B cell (primary cell): ENCODE results near the gene NDRG2. TPM values are rescaled to one million over a fixed set of nuclear protein-coding genes. Genes with fewer than 3 reads are reported as not detected.

Experiments
- ATAC-seq: fragments of 200-7000 bp; cut with Tn5 transposase; one replicate; pipeline ENCODE4 v1.10.0; 2021; ENCODE audit warnings: low read depth, mild to moderate bottlenecking, moderate number of reproducible peaks, moderate library complexity
- CTCF ChIA-PET: fragments of 350-600 bp; sonication (Branson Sonifier 250); formaldehyde crosslinking; loops from one replicate; lab custom pipeline; 2021; ENCODE audit warnings: antibody characterized with exemption, inconsistent platforms; lab: Charles Lee
- POLR2A ChIA-PET: fragments of 350-600 bp; sonication (Branson Sonifier 250); formaldehyde crosslinking; loops from one replicate; lab custom pipeline; 2021; ENCODE audit warnings: antibody characterized with exemption; lab: Charles Lee
- DNase-seq: peaks from one replicate; pipeline ENCODE4 v3.0.0; 2013
- H2AFZ ChIP-seq: 2 replicates; pipeline ENCODE4 v1.6.1; 2012; ENCODE audit warnings: mild to moderate bottlenecking, low read depth, low read length; ENCODE audit not compliant: insufficient read depth, poor library complexity, severe bottlenecking
- H3K27ac ChIP-seq, 2 donors: 1 replicate in 1 of 2; 2 replicates in 1 of 2; pipeline ENCODE4 v1.5.1; 2012 to 2013; ENCODE audit warnings: low read length in 2 of 2, mild to moderate bottlenecking in 2 of 2, moderate library complexity in 1 of 2
- H3K27me3 ChIP-seq, 4 experiments: fragments of 200-600 bp in 1 of 4; sonication (generic) in 1 of 4; replicated peaks in 1 of 4; 1 replicate in 2 of 4; 2 replicates in 2 of 4; pipeline versions ENCODE4 v1.6.1 to v1.7.0; 2013 to 2016; ENCODE audit warnings: low read length in 3 of 4, mild to moderate bottlenecking in 2 of 4, mixed read lengths in 1 of 4, moderate library complexity in 1 of 4; ENCODE audit not compliant: insufficient read depth in 4 of 4, control insufficient read depth in 3 of 4; ENCODE audit errors: control extremely low read depth in 1 of 4
- H3K36me3 ChIP-seq, 2 experiments: replicated peaks in 1 of 2; 1 replicate in 1 of 2; 2 replicates in 1 of 2; pipeline versions ENCODE4 v1.6.1 to v1.7.1; 2013; ENCODE audit warnings: low read length in 1 of 2; ENCODE audit not compliant: insufficient read depth in 2 of 2, control insufficient read depth in 1 of 2; ENCODE audit errors: control extremely low read depth in 1 of 2, extremely low read depth in 1 of 2
- H3K4me1 ChIP-seq, 2 donors: fragments of 200-600 bp in 1 of 2; sonication (generic) in 1 of 2; 1 replicate in 1 of 2; 2 replicates in 1 of 2; pipeline versions ENCODE4 v1.5.1 to v1.6.1; 2013 to 2017; ENCODE audit warnings: low read length in 2 of 2; ENCODE audit not compliant: control insufficient read depth in 2 of 2, insufficient read depth in 2 of 2
- H3K4me2 ChIP-seq: replicated peaks from 2 replicates; pipeline ENCODE3; 2012; ENCODE audit warnings: mild to moderate bottlenecking, low read depth, low read length; ENCODE audit not compliant: poor library complexity, severe bottlenecking
- H3K4me3 ChIP-seq, 5 experiments: fragments of 200-600 bp in 1 of 5; sonication (generic) in 1 of 5; 1 replicate in 3 of 5; 2 replicates in 2 of 5; pipeline versions ENCODE4 v1.5.1 to v1.7.0; 2011 to 2016; ENCODE audit warnings: low read length in 4 of 5, mild to moderate bottlenecking in 4 of 5, low read depth in 2 of 5, control low read depth in 1 of 5, moderate library complexity in 1 of 5; ENCODE audit not compliant: insufficient read depth in 1 of 5; ENCODE audit errors: control extremely low read depth in 1 of 5, extremely low read depth in 1 of 5
- H3K79me2 ChIP-seq: fragments of 200-600 bp; sonication (generic); one replicate; pipeline ENCODE4 v1.6.0; 2016; ENCODE audit warnings: low read length; ENCODE audit not compliant: control insufficient read depth, insufficient read depth
- H3K9ac ChIP-seq: fragments of 200-600 bp; sonication (generic); 2 replicates; pipeline ENCODE4 v1.6.1; 2017; ENCODE audit warnings: mild to moderate bottlenecking, low read length, moderate library complexity
- H3K9me3 ChIP-seq, 3 donors: one replicate each; pipeline versions ENCODE4 v1.6.1 to v1.7.1; 2013; ENCODE audit warnings: low read length in 2 of 3; ENCODE audit not compliant: control insufficient read depth in 2 of 3, insufficient read depth in 1 of 3; ENCODE audit errors: control extremely low read depth in 1 of 3
- H4K20me1 ChIP-seq: 2 replicates; pipeline ENCODE4 v1.6.0; 2012; ENCODE audit warnings: mild to moderate bottlenecking, low read length; ENCODE audit not compliant: insufficient read depth, control insufficient read depth, poor library complexity, severe bottlenecking
- H3K27ac Mint-ChIP-seq: one replicate; pipeline ENCODE4 v1.8.0; 2021; ENCODE audit warnings: mixed read lengths
- H3K27me3 Mint-ChIP-seq: one replicate; pipeline ENCODE4 v1.8.0; 2021; ENCODE audit warnings: mixed read lengths
- H3K4me1 Mint-ChIP-seq: one replicate; pipeline ENCODE4 v1.8.0; 2021; ENCODE audit warnings: mixed read lengths
- H3K4me3 Mint-ChIP-seq: one replicate; pipeline ENCODE4 v1.8.0; 2021; ENCODE audit warnings: mixed read lengths
- H3K9me3 Mint-ChIP-seq: one replicate; pipeline ENCODE4 v1.8.0; 2022; ENCODE audit warnings: mixed read lengths; ENCODE audit not compliant: insufficient read depth
- EZH2 ChIP-seq: IDR thresholded peaks from 2 replicates; pipeline ENCODE4 v1.6.1; 2012; ENCODE audit warnings: borderline replicate concordance, low read depth, mild to moderate bottlenecking, moderate library complexity, low read length; ENCODE audit not compliant: insufficient read depth, poor library complexity, severe bottlenecking
- whole genome bisulfite sequencing: methylation state at CpG from one replicate; pipeline ENCODE4 v1.1.5; 2013; ENCODE audit warnings: missing lambda C conversion rate; ENCODE audit not compliant: insufficient coverage; 5-methylcytosine and 5-hydroxymethylcytosine counted together
- intact Hi-C: fragments of 100-400 bp; cut with micrococcal nuclease; formaldehyde crosslinking; loops from one replicate; pipeline ENCODE4 v1.10.0; 2022
- polyA plus RNA-seq: library from polyadenylated mRNA; depleted of rRNA; stranded (reverse); fragments of >200 nt; gene quantifications from 2 replicates; pipeline ENCODE4 v1.2.3, GENCODE V29; 2012
- total RNA-seq, 2 donors: library from RNA; stranded (reverse); fragments of 120-200 nt in 1 of 2; gene quantifications; 1 replicate in 1 of 2; 2 replicates in 1 of 2; pipeline versions ENCODE4 v1.2.3 to v1.2.4, GENCODE V29; 2013 to 2022
- TF ChIP-seq, protein P1 (sequence below): fragments of 200-600 bp; IDR thresholded peaks from one replicate; pipeline ENCODE4 v1.8.0; 2022; ENCODE audit warnings: antibody characterized with exemption, mild to moderate bottlenecking

NDRG2 gene
- total and polyA plus RNA-seq, 2 donors (not counting 1 experiment from before 2014, with no cell fraction given) = 9.5 to 11.8 TPM

DNA sequence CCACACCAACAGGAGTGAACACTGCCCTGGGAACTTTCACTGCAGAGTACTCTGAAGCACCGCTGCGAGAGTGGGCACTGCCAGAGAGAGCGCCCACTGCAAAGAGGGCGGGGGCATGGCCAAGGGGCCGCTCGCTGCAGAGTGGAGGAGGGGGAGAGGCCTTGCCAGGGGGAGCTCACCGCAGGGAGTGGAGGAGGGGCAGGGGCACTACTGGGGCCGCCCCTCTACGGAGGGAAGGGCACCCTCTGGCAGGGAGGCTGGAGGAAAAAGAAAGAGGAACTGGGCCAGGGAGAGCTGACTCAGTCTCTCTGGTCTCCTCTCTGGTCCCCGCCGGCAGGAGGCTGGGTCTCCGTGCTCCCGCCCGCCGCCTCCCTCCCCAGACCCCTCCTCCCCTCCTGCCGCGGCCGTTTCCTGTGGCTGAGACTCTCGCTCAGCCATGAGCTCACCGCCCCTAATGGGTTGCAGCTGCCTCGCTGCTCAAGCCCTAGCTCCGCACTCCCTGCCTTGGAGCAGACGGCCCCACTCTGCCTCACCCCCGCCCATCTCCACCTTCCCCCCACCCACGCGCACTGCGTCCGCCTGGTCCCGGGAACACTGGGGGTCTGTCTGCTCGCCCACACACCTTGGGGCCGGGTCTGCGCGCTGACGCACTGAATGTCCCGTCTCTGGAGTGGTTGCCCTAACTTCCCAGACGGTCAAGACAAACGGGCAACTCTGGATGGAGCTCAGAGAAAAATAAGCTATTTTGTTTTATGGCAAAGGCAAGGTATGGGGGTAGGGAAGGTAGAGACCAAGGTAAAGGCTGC lies 46.6 kb upstream of the NDRG2 start:
- no peak for TF ChIP-seq EZH2
- TF ChIP-seq, protein P1, sequence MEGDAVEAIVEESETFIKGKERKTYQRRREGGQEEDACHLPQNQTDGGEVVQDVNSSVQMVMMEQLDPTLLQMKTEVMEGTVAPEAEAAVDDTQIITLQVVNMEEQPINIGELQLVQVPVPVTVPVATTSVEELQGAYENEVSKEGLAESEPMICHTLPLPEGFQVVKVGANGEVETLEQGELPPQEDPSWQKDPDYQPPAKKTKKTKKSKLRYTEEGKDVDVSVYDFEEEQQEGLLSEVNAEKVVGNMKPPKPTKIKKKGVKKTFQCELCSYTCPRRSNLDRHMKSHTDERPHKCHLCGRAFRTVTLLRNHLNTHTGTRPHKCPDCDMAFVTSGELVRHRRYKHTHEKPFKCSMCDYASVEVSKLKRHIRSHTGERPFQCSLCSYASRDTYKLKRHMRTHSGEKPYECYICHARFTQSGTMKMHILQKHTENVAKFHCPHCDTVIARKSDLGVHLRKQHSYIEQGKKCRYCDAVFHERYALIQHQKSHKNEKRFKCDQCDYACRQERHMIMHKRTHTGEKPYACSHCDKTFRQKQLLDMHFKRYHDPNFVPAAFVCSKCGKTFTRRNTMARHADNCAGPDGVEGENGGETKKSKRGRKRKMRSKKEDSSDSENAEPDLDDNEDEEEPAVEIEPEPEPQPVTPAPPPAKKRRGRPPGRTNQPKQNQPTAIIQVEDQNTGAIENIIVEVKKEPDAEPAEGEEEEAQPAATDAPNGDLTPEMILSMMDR = no peak
- Histone ChIP-seq H3K9ac (peak overlapping the region; percentile 70), H3K27ac (no peak overlapping the region), H3K4me3 (peak overlapping the region; percentile 17 to 69 (median 53)), H3K36me3 (no peaks in the 10 kb centered on the region), H3K79me2 (no peaks in the 10 kb centered on the region), H3K9me3 (peaks cover 0 to 9% (median 0%) of the 10 kb centered on the region in 3 donors), H4K20me1 (no peaks in the 10 kb centered on the region), H3K4me2 (peak overlapping the region; percentile 97), H3K27me3 (peaks cover 0 to 50% (median 18%) of the 10 kb centered on the region in 4 experiments), H2AFZ (peak overlapping the region; percentile 43), H3K4me1 (peaks cover 34 to 40% of the 10 kb centered on the region in 2 donors)
- intact Hi-C loops = loop anchor here (1.0 to 2.0 kb wide), 3 partner anchors 32 to 57 kb away; partner anchors contain the start of gene NDRG2
- under 1% methylated on average over 34 of the region's 37 CpGs for WGBS
- ChIA-PET CTCF (interaction anchor here (0.7 to 6.2 kb wide), 13 partner anchors 9 to 100 kb away, joined by 3 to 133 read pairs (median 5); partner anchors contain the start of gene TMEM253), POLR2A (interaction anchor here (0.6 to 2.7 kb wide), 7 partner anchors 21 to 1847 kb away, joined by 3 to 27 read pairs (median 5); partner anchors contain the start of genes NDRG2, RBM23 and ZNF219)
- peak; percentile 73 for ATAC-seq
- peak; percentile 79 for DNase-seq
- peak overlapping the region; percentile 93 for H3K4me3 Mint-ChIP-seq
- H3K9me3 Mint-ChIP-seq = no peaks in the 10 kb centered on the region
- peaks cover 24% of the 10 kb centered on the region for H3K27me3 Mint-ChIP-seq
- peaks cover 44% of the 10 kb centered on the region for H3K4me1 Mint-ChIP-seq
- peak overlapping the region; percentile 73 for H3K27ac Mint-ChIP-seq
